Ishikawa (cell line): ENCODE results near the gene ARHGEF28.

Experiments used
- CEBPB ChIP-seq: IDR thresholded peaks from 2 replicates; pipeline ENCODE4 v1.6.1; 2012
- CREB1 ChIP-seq: IDR thresholded peaks from 2 replicates; pipeline ENCODE4 v1.6.1; 2012; ENCODE audit warnings: low read depth
- EGR1 ChIP-seq: IDR thresholded peaks from 2 replicates; pipeline ENCODE4 v1.6.1; 2012
- EP300 ChIP-seq: IDR thresholded peaks from 2 replicates; pipeline ENCODE4 v1.6.1; 2012; ENCODE audit warnings: borderline replicate concordance
- FOXM1 ChIP-seq: IDR thresholded peaks from 2 replicates; pipeline ENCODE4 v1.6.1; 2012; ENCODE audit warnings: low read depth, borderline replicate concordance
- MAX ChIP-seq: IDR thresholded peaks from 2 replicates; pipeline ENCODE4 v1.6.1; 2012
- NFIC ChIP-seq: IDR thresholded peaks from 2 replicates; pipeline ENCODE4 v1.6.1; 2012
- RAD21 ChIP-seq: IDR thresholded peaks from 2 replicates; pipeline ENCODE4 v1.6.1; 2012; ENCODE audit warnings: low read depth
- TAF1 ChIP-seq: IDR thresholded peaks from 2 replicates; pipeline ENCODE4 v1.6.1; 2012; ENCODE audit warnings: low read depth, mild to moderate bottlenecking
- TCF12 ChIP-seq: IDR thresholded peaks from 2 replicates; pipeline ENCODE4 v1.6.1; 2012; ENCODE audit warnings: low read depth
- TEAD4 ChIP-seq: IDR thresholded peaks from 2 replicates; pipeline ENCODE4 v1.6.1; 2012
- YY1 ChIP-seq: IDR thresholded peaks from 2 replicates; pipeline ENCODE4 v1.6.1; 2012; ENCODE audit warnings: low read depth
- ZBTB7A ChIP-seq: IDR thresholded peaks from 2 replicates; pipeline ENCODE4 v1.6.1; 2012; ENCODE audit warnings: low read depth
- TF ChIP-seq, protein P1 (sequence below): IDR thresholded peaks from 2 replicates; pipeline ENCODE4 v1.6.1; 2012; ENCODE audit warnings: low read depth, mild to moderate bottlenecking
- TF ChIP-seq, protein P2 (sequence below): IDR thresholded peaks from 2 replicates; pipeline ENCODE4 v1.6.1; 2012

ARHGEF28 gene

DNA sequence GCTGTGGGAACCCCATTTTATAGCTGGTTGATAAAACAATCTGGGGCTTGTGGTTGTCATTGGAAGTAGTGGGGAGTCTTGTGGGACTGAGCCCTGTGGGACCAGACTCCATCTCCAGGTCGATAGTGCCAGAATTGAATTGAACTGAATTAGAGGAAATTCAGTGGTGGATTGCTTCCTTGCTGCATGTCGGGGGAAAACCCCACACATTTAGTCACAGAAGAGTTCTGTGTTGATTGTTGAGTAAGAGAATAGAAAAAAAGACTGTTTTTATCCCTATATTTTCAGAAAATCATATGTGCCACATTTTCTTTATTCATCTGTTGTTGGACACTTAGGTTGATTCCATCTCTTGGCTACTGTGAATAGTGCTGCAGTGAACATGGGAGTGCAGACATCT, 209.7 kb downstream of the ARHGEF28 start:
- no peak for TF ChIP-seq YY1
- TF ChIP-seq FOXM1 = no peak
- no peak for TF ChIP-seq RAD21
- no peak for TF ChIP-seq MAX
- TF ChIP-seq EGR1 = no peak
- TF ChIP-seq, protein P1, sequence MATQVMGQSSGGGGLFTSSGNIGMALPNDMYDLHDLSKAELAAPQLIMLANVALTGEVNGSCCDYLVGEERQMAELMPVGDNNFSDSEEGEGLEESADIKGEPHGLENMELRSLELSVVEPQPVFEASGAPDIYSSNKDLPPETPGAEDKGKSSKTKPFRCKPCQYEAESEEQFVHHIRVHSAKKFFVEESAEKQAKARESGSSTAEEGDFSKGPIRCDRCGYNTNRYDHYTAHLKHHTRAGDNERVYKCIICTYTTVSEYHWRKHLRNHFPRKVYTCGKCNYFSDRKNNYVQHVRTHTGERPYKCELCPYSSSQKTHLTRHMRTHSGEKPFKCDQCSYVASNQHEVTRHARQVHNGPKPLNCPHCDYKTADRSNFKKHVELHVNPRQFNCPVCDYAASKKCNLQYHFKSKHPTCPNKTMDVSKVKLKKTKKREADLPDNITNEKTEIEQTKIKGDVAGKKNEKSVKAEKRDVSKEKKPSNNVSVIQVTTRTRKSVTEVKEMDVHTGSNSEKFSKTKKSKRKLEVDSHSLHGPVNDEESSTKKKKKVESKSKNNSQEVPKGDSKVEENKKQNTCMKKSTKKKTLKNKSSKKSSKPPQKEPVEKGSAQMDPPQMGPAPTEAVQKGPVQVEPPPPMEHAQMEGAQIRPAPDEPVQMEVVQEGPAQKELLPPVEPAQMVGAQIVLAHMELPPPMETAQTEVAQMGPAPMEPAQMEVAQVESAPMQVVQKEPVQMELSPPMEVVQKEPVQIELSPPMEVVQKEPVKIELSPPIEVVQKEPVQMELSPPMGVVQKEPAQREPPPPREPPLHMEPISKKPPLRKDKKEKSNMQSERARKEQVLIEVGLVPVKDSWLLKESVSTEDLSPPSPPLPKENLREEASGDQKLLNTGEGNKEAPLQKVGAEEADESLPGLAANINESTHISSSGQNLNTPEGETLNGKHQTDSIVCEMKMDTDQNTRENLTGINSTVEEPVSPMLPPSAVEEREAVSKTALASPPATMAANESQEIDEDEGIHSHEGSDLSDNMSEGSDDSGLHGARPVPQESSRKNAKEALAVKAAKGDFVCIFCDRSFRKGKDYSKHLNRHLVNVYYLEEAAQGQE = no peak
- TF ChIP-seq, protein P2, sequence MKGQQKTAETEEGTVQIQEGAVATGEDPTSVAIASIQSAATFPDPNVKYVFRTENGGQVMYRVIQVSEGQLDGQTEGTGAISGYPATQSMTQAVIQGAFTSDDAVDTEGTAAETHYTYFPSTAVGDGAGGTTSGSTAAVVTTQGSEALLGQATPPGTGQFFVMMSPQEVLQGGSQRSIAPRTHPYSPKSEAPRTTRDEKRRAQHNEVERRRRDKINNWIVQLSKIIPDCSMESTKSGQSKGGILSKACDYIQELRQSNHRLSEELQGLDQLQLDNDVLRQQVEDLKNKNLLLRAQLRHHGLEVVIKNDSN = no peak
- no peak for TF ChIP-seq EP300
- TF ChIP-seq CREB1 = no peak
- no peak for TF ChIP-seq NFIC
- TF ChIP-seq TAF1 = no peak

DNA sequence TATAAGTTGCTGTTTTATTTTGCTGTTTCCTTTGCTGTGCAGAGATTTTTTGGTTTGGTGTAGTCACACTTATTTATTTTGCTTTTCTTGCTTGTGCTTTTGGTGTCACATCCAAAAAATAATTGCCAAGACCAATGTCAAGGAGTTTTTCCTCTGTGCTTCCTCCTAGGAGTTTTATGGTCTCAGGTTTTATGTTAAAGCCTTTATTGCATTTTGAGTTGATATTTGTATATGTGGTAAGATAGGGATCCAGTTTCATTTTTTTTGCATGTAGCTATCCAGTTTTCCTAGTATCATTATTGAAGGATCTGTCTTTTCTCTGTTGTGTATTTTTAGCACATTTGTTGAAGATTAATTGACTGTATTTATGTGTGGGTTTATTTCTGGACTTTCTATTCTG, 210.6 kb downstream of the ARHGEF28 start:
- no peak for TF ChIP-seq YY1
- TF ChIP-seq CREB1 = no peak
- no peak for TF ChIP-seq TAF1
- no peak for TF ChIP-seq CEBPB
- TF ChIP-seq FOXM1 = no peak
- TF ChIP-seq TCF12 = no peak
- TF ChIP-seq EP300 = no peak
- no peak for TF ChIP-seq NFIC
- no peak for TF ChIP-seq EGR1
- no peak for TF ChIP-seq ZBTB7A
- no peak for TF ChIP-seq MAX
- no peak for TF ChIP-seq TEAD4
- TF ChIP-seq, protein P2 = no peak
- TF ChIP-seq, protein P1 = no peak

DNA sequence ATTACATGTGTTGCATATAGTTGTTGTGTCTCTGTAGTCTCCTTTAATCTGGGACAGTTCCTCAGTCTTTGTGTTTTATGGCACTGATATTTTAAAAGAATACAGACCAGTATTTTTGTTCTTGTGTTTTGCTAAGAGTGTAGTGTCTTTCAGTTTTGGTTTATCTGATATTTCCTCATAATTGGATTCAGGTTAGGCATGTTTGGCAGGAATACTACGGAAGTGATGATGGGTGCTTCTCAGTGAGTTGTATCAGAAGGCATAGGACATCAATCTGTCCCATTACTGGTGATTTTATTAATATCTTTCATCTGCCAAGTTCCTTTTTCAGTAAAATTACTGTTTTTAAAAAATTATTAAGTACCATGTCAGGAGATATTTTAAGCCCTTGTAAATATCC, 212.9 kb downstream of the ARHGEF28 start:
- no peak for TF ChIP-seq MAX
- TF ChIP-seq FOXM1 = no peak
- no peak for TF ChIP-seq TEAD4
- no peak for TF ChIP-seq ZBTB7A
- TF ChIP-seq, protein P2 = no peak
- TF ChIP-seq YY1 = no peak
- TF ChIP-seq CREB1 = no peak

DNA sequence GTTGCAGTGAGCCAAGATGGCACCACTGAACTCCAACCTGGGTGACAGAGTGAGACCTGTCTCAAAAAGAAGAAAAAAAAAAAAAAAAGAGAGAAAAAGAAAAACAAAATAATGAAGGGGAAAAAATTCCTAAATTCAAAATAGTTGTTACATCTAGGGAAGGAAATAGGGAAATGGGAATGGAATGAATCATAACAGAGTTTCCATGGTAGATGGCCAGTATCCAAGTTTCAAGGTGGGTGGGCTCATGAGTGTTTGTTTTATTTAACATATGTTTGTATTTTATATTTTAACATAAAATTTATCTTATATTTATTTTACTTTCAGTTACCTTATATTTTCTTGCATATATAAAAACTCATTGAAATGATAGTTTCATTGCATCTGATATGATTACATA, 215.6 kb downstream of the ARHGEF28 start:
- no peak for TF ChIP-seq YY1
- no peak for TF ChIP-seq RAD21
- no peak for TF ChIP-seq MAX
- TF ChIP-seq, protein P1 = no peak
- TF ChIP-seq EP300 = no peak
- no peak for TF ChIP-seq CREB1
- no peak for TF ChIP-seq EGR1
- no peak for TF ChIP-seq FOXM1
- TF ChIP-seq ZBTB7A = no peak
